Keratinocyte (primary cell): ENCODE measurements around the gene RBM17. TPM values are rescaled to one million over a fixed set of nuclear protein-coding genes. Genes with fewer than 3 reads are reported as not detected.

Experiments used
- DNase-seq: peaks from one replicate; pipeline ENCODE4 v3.0.0-alpha.2; 2011; ENCODE audit warnings: low read depth, missing footprints, low spot score
- FAIRE-seq: peaks from 2 replicates; lab custom pipeline; 2011; peaks lifted over from hg19 to GRCh38; lab: Jason Lieb, UNC
- H2AFZ ChIP-seq: 2 replicates; pipeline ENCODE4 v1.6.0; 2012; ENCODE audit warnings: low read length, control low read depth, inconsistent platforms; ENCODE audit not compliant: control insufficient read depth
- H3K27ac ChIP-seq: 2 replicates; pipeline ENCODE4 v1.5.1; 2011; ENCODE audit warnings: low read length; ENCODE audit not compliant: control insufficient read depth, insufficient read depth
- H3K27me3 ChIP-seq: 3 replicates; pipeline ENCODE4 v1.6.0; 2011; ENCODE audit warnings: low read length; ENCODE audit not compliant: control insufficient read depth, insufficient read depth; ENCODE audit errors: extremely low read depth
- H3K36me3 ChIP-seq, 2 experiments: 2 replicates in 1 of 2; 3 replicates in 1 of 2; pipeline ENCODE4 v1.5.1; 2011; ENCODE audit warnings: low read length in 2 of 2, mild to moderate bottlenecking in 1 of 2; ENCODE audit not compliant: control insufficient read depth in 2 of 2, insufficient read depth in 2 of 2; ENCODE audit errors: extremely low read depth in 1 of 2
- H3K4me1 ChIP-seq: 3 replicates; pipeline ENCODE4 v1.5.1; 2011; ENCODE audit warnings: low read length; ENCODE audit not compliant: control insufficient read depth, insufficient read depth; ENCODE audit errors: extremely low read depth
- H3K4me2 ChIP-seq: 3 replicates; pipeline ENCODE4 v1.6.0; 2011; ENCODE audit warnings: low read depth, low read length; ENCODE audit not compliant: control insufficient read depth, insufficient read depth; ENCODE audit errors: extremely low read depth
- H3K4me3 ChIP-seq, 3 experiments: fragments of 200-600 bp in 1 of 3; sonication (generic) in 1 of 3; 2 replicates in 2 of 3; 3 replicates in 1 of 3; pipeline ENCODE4 v1.5.1; 2011 to 2016; ENCODE audit warnings: low read length in 3 of 3, mild to moderate bottlenecking in 3 of 3, control low read depth in 2 of 3, inconsistent platforms in 1 of 3, low read depth in 1 of 3, mixed read lengths in 1 of 3, mixed run types in 1 of 3, moderate library complexity in 1 of 3; ENCODE audit not compliant: control insufficient read depth in 2 of 3, insufficient read depth in 2 of 3; ENCODE audit errors: extremely low read depth in 1 of 3
- H3K79me2 ChIP-seq: 2 replicates; pipeline ENCODE4 v1.6.0; 2012; ENCODE audit warnings: low read length; ENCODE audit not compliant: control insufficient read depth, insufficient read depth
- H3K9ac ChIP-seq: 3 replicates; pipeline ENCODE4 v1.6.0; 2011; ENCODE audit warnings: low read length; ENCODE audit not compliant: control insufficient read depth, insufficient read depth; ENCODE audit errors: extremely low read depth
- H3K9me1 ChIP-seq: 3 replicates; pipeline ENCODE4 v1.6.0; 2011; ENCODE audit warnings: low read length; ENCODE audit not compliant: control insufficient read depth, insufficient read depth; ENCODE audit errors: extremely low read depth
- H3K9me3 ChIP-seq: 2 replicates; pipeline ENCODE4 v1.5.1; 2012; ENCODE audit warnings: low read depth, low read length; ENCODE audit not compliant: control insufficient read depth
- H4K20me1 ChIP-seq: 3 replicates; pipeline ENCODE4 v1.6.0; 2011; ENCODE audit warnings: low read length; ENCODE audit not compliant: control insufficient read depth, insufficient read depth; ENCODE audit errors: extremely low read depth
- EZH2 ChIP-seq: IDR thresholded peaks from one replicate; pipeline ENCODE4 v1.6.1; 2012; ENCODE audit warnings: inconsistent platforms, mild to moderate bottlenecking, low read length, moderate library complexity
- dilution Hi-C: fragments of 300-500 bp; cut with MboI; formaldehyde crosslinking; loops from one replicate; pipeline ENCODE4 v1.7.0; 2020; ENCODE audit warnings: low sequenced_read_pairs; ENCODE audit not compliant: extremely low pct_ligation_motif_present
- polyA plus RNA-seq, 5 experiments: library from polyadenylated mRNA; depleted of rRNA in 3 of 5; stranded (reverse) in 3 of 5; stranded (forward) in 1 of 5; unstranded in 1 of 5; fragments of >200 nt; gene quantifications; 1 replicate in 1 of 5; 2 replicates in 3 of 5; 3 replicates in 1 of 5; pipeline versions ENCODE4 v1.2.1 to v1.2.3, GENCODE V29; 2011 to 2012; ENCODE audit warnings: missing spikeins in 2 of 5, low read depth in 1 of 5, low replicate concordance in 1 of 5
- TF ChIP-seq, protein P1 (sequence below), 3 experiments: IDR thresholded peaks in 1 of 3; conservative IDR thresholded peaks in 1 of 3; optimal IDR thresholded peaks in 1 of 3; 2 replicates in 2 of 3; 3 replicates in 1 of 3; pipeline versions ENCODE3 to v1.5.1; 2011; ENCODE audit warnings: low read length in 3 of 3, mild to moderate bottlenecking in 3 of 3, moderate library complexity in 2 of 3, control low read depth in 1 of 3, inconsistent platforms in 1 of 3; ENCODE audit not compliant: insufficient read depth in 2 of 3; ENCODE audit errors: extremely low read depth in 1 of 3

Gene RBM17
- polyA plus RNA-seq, 1 donor (not counting 4 experiments of a cell fraction or from before 2014, with no cell fraction given) = 54.8 TPM

DNA sequence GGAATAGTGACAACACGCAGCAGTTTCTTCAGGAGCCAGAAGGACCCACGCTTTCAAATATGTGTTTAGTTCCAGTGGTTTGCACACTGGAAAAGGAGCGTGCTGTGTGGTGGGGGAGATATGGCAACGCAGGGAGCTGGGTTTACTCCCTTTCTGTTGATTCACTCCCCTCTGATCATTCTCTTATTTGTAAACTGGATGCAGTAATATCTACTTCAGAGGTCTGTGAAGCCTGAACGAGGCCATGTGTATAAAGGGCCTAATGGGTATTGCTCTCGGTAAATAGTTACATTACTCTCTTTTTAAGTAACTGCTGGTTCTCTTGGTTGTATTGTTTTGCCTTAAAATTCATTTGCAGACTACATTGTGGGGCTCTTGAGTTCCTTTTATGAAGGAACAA lies 19.2 kb downstream of the RBM17 start:
- FAIRE-seq (no peak), DNase-seq (no peak)
- H3K36me3 ChIP-seq = peaks cover 31 to 44% of the 10 kb centered on the region in 2 experiments
- TF ChIP-seq EZH2 = no peak
- TF ChIP-seq, protein P1, sequence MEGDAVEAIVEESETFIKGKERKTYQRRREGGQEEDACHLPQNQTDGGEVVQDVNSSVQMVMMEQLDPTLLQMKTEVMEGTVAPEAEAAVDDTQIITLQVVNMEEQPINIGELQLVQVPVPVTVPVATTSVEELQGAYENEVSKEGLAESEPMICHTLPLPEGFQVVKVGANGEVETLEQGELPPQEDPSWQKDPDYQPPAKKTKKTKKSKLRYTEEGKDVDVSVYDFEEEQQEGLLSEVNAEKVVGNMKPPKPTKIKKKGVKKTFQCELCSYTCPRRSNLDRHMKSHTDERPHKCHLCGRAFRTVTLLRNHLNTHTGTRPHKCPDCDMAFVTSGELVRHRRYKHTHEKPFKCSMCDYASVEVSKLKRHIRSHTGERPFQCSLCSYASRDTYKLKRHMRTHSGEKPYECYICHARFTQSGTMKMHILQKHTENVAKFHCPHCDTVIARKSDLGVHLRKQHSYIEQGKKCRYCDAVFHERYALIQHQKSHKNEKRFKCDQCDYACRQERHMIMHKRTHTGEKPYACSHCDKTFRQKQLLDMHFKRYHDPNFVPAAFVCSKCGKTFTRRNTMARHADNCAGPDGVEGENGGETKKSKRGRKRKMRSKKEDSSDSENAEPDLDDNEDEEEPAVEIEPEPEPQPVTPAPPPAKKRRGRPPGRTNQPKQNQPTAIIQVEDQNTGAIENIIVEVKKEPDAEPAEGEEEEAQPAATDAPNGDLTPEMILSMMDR (optimal IDR thresholded peaks at IDR 0.05 in 1 of 3, IDR thresholded peaks at IDR 0.05 in 1 of 3, conservative IDR thresholded peaks at IDR 0.05 in 1 of 3; ENCODE audit: extremely low read depth in 1 of 3, insufficient read depth in 2 of 3, low read length in 3 of 3) = no peak
- no peak overlapping the region for H3K27ac ChIP-seq
- no peak overlapping the region for H3K9ac ChIP-seq
- peaks cover 11% of the 10 kb centered on the region for H4K20me1 ChIP-seq
- no peaks in the 10 kb centered on the region for H3K9me3 ChIP-seq
- no peaks in the 10 kb centered on the region for H3K27me3 ChIP-seq
- no peak overlapping the region for H3K4me2 ChIP-seq
- dilution Hi-C loops = no loop called here
- H3K4me3 ChIP-seq = no peak overlapping the region
- no peaks in the 10 kb centered on the region for H3K9me1 ChIP-seq
- H3K4me1 ChIP-seq = peaks cover 5% of the 10 kb centered on the region
- peaks cover 14% of the 10 kb centered on the region for H3K79me2 ChIP-seq
- H2AFZ ChIP-seq = no peak overlapping the region

DNA sequence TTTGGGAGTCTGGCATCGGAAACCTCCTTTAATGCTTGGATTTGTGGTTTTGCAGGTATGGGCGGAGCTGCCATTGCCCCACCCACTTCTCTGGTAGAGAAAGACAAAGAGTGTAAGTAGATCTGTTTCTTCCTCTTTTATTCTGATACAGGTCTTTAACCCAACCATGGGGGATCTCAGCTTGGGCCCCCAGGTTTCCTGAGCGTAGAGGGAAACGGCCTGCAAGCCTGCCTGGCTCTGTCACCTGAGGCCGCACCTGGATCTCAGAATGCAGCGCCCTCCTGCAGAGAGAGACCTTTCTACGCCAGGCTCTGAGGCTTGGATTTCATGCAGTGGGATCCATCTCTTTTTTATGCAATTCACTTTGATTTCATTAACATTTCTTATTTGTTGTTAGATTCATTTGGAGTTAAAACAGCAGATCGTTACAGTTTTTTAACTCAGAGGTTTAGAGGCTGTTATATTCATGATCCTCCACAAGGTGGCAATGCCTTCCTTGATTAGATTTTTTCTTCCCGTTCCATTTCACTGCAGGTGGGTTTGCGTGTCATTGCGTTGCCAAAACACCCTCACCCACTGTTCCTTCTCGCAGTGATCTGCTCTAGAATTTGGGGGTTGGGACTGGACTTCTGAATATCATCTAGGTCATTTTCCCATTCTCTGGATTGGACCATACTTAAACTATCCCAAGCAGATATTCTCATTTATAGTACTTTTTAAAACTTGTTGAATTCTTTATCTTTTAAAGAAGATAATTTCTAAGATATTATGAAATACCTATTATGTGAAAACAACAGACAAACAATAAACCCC lies 20.0 kb downstream of the RBM17 start:
- Histone ChIP-seq H2AFZ (no peak overlapping the region), H3K9ac (no peak overlapping the region), H3K9me1 (no peaks in the 10 kb centered on the region), H4K20me1 (peaks cover 11% of the 10 kb centered on the region), H3K4me2 (no peak overlapping the region), H3K4me1 (peaks cover 5% of the 10 kb centered on the region), H3K27me3 (no peaks in the 10 kb centered on the region), H3K9me3 (no peaks in the 10 kb centered on the region), H3K36me3 (peaks cover 32 to 44% of the 10 kb centered on the region in 2 experiments), H3K27ac (no peak overlapping the region), H3K79me2 (peaks cover 10% of the 10 kb centered on the region), H3K4me3 (no peak overlapping the region)
- DNase-seq = no peak
- TF ChIP-seq, protein P1 (optimal IDR thresholded peaks at IDR 0.05 in 1 of 3, IDR thresholded peaks at IDR 0.05 in 1 of 3, conservative IDR thresholded peaks at IDR 0.05 in 1 of 3; ENCODE audit: extremely low read depth in 1 of 3, insufficient read depth in 2 of 3, low read length in 3 of 3) = peak; percentile 42 to 57 (median 56)
- TF ChIP-seq EZH2 = no peak
- dilution Hi-C loops = no loop called here
- FAIRE-seq = peak; percentile 86
